Parietal lobe (tissue), 1 donor: ENCODE results near the gene GIMAP2. TPM values are rescaled to one million over a fixed set of nuclear protein-coding genes. Genes with fewer than 3 reads are reported as not detected.

Source experiments
- total RNA-seq: library from RNA; depleted of rRNA; stranded (reverse); fragments of >200 nt; gene quantifications from one replicate; pipeline ENCODE4 v1.2.3, GENCODE V29; 2014

The GIMAP2 gene
- total RNA-seq, result 1.9 TPM

DNA sequence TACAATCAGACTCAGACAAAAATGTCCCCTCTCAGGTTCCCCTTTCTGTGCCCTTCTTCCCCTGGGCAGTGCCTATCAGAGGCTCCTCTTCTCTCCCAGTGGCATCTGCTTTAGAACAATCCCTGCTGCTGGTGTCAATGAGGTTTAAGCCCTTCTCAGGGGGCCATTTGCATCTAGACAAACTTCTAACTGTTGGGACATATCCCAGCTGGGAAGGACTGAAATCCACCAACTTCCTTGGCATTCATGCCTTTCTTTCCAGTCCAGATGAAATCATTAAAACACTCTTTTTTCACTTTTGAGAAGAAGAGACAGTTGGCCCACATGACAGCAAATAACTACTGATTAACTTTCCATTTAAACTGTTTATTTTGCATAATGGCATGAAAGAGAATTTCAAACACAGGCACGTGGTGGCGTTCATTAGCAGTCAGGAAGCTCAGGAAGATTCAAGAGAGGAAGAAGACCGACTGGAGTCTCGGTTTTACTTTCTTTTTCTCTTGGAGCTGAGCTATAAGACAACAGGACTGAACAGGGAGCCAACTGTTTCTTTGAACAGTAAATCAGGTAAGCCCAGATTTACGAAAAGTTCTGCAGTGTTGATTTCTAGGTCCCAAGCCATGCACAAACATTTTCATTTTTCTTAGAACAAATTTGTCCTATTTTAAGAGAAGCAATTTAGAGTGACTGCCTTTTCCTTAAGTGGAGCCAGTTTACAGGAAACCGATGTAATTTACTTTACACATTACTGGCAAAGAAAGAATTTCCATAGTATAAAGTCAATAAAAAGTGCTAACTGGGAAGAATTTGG lies at the start of gene GIMAP2:
Gene GIMAP2, plus strand, starts transcription at position 488 of the 811 bp plus-strand sequence. CDS start 1,354 bp downstream, outside the sequence.

DNA sequence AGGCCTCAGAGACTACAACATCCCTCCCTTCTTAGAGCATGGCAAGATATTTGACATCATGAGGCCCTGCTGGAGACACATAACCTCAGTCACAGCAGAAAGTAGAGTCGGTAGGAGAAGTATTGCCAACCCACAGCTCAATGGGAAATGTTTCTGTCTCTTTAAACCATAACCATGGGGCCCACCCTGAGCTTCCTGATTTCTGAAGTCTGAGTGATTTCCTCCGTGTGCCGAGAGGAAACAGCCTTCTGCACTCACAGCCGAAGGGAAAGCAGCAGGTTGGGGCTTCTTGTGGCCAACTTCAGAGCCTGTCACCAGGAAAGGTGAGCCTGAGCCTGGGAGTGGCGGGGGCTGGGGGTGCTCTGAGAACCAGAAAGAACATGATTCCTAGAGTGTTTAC lies 30.9 kb downstream of the GIMAP2 start, which contains the start of gene GIMAP1:
Gene GIMAP1, plus strand, starts transcription at position 246 of the 400 bp plus-strand sequence. CDS start 2,435 bp downstream, outside the sequence.

GRCh38 chr7:150737265-150738055 lies 52.0 kb downstream of the GIMAP2 start, which contains the start of gene GIMAP5:
GIMAP5 (plus strand) TSS chr7:150737418; CDS start chr7:150740885, 3,467 bp downstream.

Other genes starting within 250 kb of the GIMAP2 start
- 1.3 TPM for gene GIMAP8, start 235.1 kb upstream of the GIMAP2 start, total RNA-seq
- 1.6 TPM for gene GIMAP7, start 170.8 kb upstream of the GIMAP2 start, total RNA-seq
- 3.4 TPM for gene GIMAP4, start 118.3 kb upstream of the GIMAP2 start, total RNA-seq
- gene GIMAP6, start 53.3 kb upstream of the GIMAP2 start, total RNA-seq, result 2.8 TPM
- gene GIMAP1, start 30.9 kb downstream of the GIMAP2 start, total RNA-seq, result 0.63 TPM
- gene GIMAP5, start 51.7 kb downstream of the GIMAP2 start, total RNA-seq, result 2.2 TPM
- not detected for gene TMEM176B, start 114.7 kb downstream of the GIMAP2 start, total RNA-seq
- gene TMEM176A, start 115.1 kb downstream of the GIMAP2 start, total RNA-seq, result not detected
- not detected for gene AOC1, start 166.8 kb downstream of the GIMAP2 start, total RNA-seq